GM21423 (cell line): ENCODE measurements around the gene TSEN54.

ENCODE experiments used
- ATAC-seq: cut with Tn5 transposase; IDR thresholded peaks from one replicate; pipeline ENCODE4 v1.9.1; 2021; ENCODE audit warnings: mild to moderate bottlenecking, moderate library complexity; ENCODE audit not compliant: unreplicated experiment

TSEN54 gene

DNA sequence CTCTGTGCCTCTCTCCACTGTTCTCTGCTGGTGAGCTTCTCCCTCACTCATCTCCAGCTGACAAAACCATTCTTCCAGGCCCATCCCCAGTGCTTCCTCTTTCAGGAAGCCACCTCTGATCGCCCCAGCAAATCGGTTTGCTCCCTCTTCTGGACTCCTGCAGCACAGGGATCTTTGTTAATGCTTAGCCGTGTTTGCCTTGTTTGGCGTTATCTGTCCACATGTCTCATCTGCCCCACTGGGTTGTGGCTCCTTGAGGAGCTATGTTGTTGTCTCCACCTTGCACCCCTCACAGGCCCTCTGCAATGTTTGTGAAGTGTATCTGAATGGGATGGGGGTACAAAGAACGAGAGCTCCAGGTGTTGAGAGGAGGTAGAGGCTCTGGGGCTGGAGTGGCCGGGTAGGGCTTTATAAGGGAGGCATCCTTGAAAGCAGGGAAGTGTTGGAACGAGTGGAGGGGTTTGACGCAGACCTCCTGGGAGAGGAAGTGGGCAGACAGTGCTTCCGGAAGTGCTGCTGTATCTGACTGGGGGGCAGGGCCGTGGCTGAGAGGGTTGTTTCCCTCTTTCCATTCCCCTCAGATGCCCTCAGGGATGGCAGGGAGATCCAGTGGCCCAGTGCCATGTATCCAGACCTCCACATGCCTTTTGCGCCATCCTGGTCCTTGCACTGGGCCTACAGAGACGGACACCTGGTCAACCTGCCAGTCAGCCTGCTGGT, 28.8 kb upstream of the TSEN54 start:
- no peak for ATAC-seq

DNA sequence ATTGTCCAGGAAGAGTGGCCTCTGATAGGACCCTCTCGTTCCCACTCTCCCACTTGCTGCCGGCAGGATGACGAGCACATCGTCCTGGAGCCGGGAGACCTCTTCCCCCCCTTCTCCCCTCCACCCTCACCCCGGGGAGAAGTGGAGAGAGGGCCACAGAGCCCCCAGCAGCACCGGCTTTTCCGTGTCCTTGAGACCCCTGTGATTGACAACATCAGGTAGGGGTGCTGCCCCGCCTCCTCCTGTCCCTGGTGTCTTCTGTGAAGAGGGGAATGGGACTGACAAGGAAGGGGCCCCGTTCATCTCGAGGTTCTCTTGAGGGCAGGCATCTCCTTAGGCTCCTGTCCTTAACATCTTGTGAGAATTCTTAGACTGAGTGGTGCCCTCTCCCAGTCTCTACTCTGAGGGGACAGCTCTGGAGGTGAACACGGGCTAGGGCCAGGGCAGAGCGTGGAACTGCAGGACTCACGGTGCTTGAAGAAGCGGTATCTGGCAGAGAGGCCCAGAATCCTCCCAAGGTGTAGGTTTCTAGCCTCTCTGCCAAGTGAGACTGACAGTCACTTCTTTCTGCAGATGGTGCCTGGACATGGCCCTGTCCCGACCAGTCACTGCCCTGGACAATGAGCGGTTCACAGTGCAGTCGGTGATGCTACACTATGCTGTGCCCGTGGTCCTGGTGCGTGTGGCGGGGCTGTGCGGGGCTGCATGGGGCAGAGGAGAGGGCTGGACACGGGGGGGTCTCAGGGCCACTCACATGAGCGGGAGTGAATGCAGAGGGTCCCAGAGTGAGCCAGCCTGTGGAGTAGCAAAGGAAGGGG, 27.4 kb upstream of the TSEN54 start:
- ATAC-seq, result no peak

DNA sequence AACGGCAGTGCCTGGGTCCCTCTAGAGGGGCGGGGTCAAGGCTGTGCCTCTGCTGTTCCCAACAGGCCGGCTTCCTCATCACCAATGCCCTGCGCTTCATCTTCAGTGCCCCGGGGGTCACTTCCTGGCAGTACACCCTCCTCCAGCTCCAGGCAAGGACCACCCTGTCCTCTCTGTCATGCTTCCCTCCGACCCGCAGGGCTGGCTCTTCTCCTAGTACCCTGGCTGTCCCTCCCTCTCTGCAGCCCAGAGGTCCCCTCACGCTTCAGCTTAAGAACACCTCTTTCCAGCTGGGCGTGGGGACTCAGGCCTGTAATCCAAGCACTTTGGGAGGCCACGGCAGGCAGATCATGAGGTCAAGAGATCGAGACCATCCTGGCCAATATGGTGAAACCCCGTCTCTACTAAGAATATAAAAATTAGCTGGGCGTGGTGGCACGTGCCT, 26.8 kb upstream of the TSEN54 start:
- ATAC-seq, result no peak

DNA sequence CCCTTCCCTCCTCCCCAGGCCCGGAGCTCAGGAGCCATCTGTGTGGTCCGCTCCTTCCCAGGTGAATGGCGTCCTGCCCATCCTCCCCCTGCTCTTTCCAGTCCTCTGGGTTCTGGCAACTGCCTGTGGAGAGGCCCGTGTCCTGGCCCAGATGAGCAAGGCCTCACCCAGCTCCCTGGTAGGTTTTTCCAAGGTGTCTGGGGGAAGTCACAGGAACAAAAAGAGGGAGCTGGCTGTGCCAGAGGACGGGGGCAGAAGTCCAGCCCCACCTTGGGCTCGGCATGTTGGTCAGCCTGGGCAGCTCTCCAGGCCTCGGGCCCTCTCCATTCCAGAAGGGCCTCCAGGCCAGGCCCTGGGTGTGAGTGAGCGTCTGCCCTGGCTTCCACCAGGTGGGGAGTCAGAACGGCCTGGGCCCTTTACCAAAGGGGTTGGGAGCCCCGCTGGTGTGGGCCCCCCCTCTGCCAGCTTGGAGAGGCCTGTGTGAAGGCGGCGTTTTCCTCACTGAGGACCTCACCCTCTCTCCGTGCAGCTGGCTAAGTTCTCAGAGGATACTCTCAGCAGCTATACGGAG, 26.1 kb upstream of the TSEN54 start:
- ATAC-seq, result no peak

DNA sequence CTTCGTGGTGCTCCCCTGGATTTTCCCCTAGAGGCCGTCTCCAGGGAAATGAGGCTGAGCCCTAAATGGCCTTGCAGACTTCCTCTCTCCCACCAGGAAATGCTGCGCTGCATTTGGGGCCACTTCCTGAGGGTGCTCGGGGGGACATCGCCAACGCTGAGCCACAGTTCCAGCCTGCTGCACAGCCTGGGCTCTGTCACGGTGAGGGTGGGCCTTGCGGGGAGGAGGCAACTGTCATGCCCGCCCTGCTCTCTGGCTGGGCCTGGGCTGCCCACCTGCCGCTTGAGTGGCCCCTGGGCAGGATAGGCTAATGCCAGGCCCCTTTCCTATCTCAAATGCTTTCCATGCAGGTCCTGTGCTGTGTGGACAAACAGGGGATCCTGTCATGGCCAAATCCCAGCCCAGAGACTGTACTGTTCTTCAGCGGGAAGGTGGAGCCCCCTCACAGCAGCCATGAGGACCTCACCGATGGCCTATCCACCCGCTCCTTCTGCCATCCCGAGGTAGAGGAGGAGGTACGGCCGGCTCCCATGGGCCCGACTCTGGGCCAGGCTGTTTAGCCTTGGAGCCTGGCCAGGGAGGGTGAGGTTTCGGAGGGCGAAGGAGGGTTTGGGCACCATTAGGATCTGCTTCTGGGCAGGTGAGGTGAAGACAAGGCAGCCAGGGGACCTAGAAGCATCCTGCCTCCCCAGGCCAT, 25.2 kb upstream of the TSEN54 start:
- no peak for ATAC-seq

DNA sequence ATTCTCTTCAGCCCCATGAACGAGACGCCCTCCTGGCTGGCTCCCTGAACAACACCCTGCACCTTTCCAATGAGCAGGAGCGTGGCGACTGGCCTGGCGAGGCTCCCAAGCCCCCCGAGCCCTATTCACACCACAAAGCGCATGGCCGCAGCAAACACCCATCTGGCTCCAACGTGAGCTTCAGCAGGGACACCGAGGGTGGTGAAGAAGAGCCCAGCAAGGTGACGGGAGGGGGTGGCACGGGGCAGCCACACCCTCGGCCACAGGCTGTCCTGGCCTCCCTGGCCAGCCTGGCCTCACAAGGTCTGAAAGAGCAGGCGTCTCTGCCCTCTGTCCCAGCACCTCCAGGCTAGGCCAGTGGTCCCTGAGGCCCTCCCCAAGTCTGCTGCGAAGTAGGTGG, 24.6 kb upstream of the TSEN54 start:
- no peak for ATAC-seq

DNA sequence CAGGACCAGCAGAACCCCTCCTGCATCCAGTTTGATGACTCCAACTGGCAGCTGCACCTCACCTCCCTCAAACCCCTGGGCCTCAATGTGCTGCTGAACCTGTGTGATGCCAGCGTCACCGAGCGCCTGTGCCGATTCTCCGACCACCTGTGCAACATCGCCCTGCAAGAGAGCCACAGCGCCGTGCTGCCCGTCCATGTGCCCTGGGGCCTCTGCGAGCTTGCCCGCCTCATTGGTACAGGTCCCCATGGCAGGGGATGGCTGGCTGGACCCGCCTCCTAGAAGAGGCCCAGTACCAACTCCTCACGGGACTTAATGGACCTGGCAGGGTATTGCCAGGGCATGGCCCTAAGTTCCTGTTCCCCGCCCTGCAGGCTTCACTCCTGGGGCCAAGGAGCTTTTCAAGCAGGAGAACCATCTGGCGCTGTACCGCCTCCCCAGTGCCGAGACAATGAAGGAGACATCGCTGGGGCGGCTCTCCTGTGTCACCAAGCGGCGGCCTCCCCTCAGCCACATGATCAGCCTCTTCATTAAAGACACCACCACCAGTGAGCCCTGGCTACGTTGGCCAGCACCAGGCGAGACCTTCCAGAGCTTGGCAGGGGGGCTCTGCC, 23.7 kb upstream of the TSEN54 start:
- ATAC-seq, result no peak

DNA sequence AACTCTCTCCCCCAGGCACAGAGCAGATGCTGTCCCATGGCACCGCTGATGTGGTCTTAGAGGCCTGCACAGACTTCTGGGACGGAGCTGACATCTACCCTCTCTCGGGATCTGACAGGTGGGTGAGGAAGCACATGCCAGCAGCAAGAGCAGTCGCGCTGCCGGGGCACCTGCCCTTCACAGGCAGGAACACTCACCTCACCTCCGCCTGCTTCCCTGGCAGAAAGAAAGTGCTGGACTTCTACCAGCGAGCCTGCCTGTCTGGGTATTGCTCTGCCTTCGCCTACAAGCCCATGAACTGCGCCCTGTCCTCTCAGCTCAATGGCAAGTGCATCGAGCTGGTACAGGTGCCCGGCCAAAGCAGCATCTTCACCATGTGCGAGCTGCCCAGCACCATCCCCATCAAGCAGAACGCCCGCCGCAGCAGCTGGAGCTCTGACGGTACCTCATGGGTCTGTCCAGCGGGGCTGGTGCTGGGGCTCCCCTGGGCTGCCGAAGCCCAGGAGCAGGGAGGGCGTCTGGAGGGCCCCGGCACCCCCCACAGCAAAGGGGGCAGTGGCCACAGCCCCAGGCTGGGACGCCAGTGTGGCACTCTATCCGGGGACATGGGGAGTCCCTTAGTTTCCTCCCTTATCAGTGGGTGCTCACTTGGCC, 22.7 kb upstream of the TSEN54 start:
- ATAC-seq, result no peak

DNA sequence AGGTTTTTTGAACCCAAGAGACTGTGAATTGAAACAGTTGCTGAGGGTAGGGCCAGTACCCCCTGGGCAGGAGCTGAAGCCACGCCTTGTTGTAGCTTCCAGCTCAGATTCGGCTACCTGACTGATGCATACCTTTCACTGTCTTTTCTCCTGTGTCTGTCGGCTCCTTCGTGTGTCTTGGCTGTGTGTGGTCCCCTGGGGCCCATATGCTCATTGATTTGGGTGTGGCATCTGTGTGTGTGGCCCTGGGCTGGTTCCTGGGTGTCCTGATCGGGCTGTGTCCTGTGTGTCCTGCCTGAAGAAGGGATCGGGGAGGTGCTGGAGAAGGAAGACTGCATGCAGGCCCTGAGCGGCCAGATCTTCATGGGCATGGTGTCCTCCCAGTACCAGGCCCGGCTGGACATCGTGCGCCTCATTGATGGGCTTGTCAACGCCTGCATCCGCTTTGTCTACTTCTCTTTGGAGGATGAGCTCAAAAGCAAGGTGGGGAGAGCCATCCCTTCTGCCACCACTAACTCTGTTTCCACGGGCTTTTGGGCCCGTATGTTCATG, 21.9 kb upstream of the TSEN54 start:
- no peak for ATAC-seq

DNA sequence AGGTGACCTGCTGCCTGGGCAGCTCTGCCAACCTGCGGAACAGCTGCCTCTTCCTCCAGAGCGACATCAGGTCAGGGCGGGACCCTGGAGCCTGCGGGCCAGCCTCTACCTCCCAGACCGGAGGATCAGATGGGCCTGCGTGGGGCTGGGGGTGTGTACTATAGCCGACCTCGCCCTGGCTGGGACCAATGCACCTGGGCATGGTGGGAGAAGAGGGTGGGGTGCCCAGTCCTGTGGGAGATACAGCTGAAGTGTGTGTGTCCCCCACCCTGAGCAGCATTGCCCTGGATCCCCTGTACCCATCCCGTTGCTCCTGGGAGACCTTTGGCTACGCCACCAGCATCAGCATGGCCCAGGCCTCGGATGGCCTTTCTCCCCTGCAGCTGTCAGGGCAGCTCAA, 20.3 kb upstream of the TSEN54 start:
- no peak for ATAC-seq

DNA sequence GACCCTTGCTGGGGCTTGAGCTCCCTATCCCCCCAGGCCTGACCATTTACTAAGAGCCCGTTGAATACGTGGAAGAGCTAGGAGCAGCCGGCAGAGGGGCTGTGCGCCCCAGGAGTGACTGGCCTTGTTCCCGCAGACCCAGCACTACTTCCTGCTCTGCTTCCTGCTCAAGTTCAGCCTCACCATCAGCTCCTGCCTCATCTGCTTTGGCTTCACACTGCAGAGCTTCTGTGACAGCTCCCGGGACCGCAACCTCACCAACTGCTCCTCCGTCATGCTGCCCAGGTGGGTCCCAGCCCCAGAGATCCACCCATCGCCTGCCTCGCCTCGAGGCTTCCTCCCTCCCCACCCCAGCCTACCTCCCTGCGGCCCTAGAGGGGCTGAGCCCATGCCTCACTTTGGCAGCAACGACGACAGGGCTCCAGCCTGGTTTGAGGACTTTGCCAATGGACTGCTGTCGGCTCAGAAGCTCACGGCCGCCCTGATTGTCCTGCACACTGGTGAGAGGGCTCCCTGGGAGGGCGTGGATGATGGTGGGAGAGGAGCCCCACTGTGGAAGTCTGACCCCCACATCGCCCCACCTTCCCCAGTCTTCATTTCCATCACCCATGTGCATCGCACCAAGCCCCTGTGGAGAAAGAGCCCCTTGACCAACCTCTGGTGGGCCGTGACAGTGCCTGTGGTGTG, 18.1 kb upstream of the TSEN54 start:
- no peak for ATAC-seq

DNA sequence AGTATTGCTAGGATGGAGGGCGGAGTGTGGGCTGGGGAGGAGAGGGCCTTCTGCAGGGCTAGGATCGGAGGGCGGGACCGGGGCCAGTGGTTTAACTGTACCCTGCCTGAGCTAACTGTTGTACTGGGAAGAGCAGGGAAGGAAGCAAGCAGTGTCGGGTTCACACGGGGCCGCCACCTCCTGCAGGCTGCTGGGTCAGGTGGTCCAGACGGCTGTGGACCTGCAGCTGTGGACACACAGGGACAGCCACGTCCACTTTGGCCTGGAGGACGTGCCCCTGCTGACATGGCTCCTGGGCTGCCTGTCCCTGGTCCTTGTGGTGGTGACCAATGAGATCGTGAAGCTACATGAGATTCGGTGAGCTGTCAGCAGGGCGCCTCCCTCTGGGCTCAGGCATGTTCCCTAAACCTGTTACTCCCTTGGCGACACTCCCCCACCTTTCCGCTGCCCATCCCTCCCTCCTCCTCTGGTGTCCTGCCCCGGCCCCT, 17.6 kb upstream of the TSEN54 start:
- ATAC-seq, result no peak

DNA sequence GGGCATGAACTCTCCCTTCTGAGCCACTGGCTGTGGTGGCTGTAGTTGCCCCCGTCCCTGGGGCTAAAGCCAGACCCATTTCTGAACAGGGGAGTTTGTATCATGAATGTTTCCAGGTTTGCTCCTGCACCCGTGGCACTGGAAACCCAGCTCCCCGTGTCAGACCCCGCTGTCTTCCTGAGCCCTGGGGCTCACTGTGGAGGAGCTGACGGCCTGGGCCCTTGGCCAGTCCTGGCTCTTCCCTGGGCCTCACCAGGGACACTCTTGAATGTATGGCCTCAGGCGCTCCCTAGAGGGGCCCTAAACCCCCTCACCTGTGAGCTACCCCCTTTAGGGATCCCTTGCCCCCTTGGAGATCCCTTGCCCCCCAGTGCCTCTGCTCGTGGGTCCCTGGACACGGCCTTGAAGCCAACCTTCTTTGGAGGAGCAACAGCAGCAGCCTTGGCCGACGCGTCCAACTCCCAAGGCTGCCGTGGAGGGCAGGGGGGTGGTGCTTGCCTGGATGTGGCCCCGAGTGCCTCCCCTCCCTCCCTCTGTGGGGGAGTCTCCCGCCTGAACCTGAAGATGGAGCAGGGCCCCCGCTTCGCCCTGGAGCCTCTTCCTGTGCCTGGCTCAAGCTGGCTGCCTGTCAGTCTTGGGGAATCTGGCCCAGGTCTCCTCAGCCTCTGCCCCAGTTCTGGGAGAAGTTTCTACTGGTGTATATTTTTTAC, 16.9 kb upstream of the TSEN54 start:
- no peak for ATAC-seq

DNA sequence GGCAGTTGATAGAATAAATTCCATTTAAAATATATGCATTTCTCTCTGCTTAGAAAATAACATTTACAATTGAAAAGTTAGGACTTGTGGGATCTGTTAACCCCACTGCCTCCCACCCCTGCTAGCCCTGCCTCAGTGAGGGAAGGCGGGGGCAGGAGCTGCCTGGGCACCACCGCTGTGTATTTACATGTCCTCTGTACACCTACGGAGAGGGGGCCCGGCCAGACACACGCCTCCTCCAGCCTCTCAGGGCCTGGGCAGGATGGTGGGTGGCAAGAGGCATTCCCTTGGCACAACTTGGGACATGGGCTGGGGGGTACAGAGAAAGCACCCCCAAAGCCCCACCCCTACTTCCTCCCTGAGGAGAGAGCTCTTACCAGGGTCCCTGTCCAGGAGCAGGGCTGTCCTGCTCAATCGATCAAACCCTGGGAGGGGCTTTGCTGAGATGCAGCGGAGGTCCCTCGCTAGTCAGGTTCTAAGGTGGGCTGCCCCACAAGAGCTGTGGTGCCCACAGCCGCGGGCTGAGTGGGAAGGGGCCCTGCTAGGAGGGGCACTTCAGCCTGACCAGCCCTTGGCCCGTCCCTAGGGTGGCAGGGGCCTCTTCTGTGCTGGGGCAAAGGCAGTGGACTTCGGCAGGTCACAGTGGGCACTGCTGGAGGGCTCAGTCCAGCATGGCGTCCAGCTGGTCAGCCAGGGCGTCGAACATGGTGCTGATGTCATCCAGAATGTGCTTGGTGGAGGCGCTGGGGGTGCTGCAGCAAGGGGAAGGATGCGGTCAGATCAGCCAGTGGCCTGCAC, 15.7 kb upstream of the TSEN54 start:
- no peak for ATAC-seq

DNA sequence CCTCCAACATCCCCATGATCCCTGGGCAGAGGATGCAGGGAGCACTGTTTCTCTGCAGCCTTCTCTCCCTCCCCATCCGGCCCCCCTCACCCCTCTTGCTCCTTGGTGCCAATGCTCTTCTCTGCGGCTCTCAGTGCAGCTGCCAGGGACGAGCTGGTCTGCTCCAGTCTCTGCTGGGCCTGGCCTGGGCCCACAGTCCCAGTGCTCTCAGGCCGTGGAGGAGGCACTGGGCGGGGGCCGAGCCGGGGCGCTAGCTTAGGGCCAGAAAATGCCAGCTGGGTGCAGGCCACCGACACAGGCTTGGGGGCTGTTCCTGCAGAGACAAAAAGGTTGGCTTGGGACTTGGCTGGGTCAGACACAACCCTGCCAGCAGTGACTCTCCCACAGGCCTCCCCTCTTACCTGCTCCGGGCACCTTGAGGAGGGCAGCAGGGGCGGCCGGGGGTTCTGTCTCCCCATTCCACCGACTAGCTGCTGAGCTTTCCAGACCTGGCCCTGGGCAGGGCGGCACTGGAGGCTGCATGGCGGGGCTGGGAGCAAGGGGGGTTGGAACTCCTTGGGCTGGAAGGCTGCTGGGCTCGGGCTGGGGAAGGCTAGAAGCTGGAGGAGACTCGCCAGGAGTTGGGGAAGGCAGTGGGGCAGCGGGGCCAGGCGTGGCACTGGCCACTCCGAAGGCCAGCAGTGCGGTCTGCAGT, 14.8 kb upstream of the TSEN54 start:
- no peak for ATAC-seq

DNA sequence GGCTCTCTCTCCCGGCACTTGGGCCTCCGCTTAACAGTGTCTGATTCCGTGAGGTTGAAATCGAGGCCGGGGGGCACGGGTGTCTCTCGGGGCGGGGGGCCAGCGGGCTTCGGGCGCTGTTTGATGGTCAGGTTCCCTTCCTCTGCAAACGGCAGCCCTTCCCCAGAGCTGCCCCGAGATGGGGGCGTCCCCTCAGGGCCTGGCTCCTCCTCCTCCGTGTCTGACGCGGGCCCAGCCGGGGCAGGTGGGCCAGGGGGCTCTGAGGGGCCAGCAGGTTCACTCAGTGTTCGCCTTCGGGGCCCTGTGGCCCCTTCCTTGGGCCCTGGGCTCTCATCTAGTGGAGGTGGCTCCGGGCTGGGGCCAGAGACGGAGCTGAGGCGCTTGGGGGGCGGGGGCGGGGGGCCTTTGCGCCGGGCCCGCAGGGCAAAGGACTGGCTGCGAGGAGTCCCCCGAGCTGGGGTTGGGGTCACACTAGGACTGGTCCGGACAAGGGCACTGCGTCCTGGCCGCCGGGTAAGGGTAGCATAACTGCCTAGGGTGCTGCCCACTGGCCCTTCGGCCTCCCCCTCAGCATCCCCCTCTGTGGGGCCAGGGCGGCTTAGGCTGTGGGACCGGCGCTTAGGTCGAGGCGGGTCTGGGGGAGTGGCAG, 14.1 kb upstream of the TSEN54 start:
- no peak for ATAC-seq
